HepG2 (cell line): ENCODE data around the gene POFUT1. TPM values are rescaled to one million over a fixed set of nuclear protein-coding genes. Genes with fewer than 3 reads are reported as not detected.

ENCODE experiments used
- CREB1 ChIP-seq, 2 experiments: fragments of 450-650 bp in 1 of 2; IDR thresholded peaks; 2 replicates each; pipeline ENCODE4 v1.6.1; 2016 to 2017; ENCODE audit warnings: control low read depth in 1 of 2, mild to moderate bottlenecking in 1 of 2, missing compliant biosample characterization in 1 of 2, missing genetic modification characterization in 1 of 2
- CREB3 ChIP-seq: sonication (generic); formaldehyde crosslinking; IDR thresholded peaks from 2 replicates; pipeline ENCODE4 v1.5.0; 2020; ENCODE audit warnings: missing genetic modification reagents
- HIVEP1 ChIP-seq: sonication (generic); formaldehyde crosslinking; IDR thresholded peaks from 2 replicates; pipeline ENCODE4 v1.4.0; 2020; ENCODE audit warnings: mild to moderate bottlenecking, missing genetic modification reagents
- HMGXB4 ChIP-seq, 2 experiments: sonication (generic) in 1 of 2; formaldehyde crosslinking in 1 of 2; IDR thresholded peaks; 2 replicates each; pipeline versions ENCODE4 v1.4.0 to v1.6.1; 2018 to 2020; ENCODE audit warnings: missing genetic modification reagents in 2 of 2, borderline replicate concordance in 1 of 2, low read depth in 1 of 2, mild to moderate bottlenecking in 1 of 2, missing biosample characterization in 1 of 2
- HOXA7 ChIP-seq: sonication (generic); formaldehyde crosslinking; IDR thresholded peaks from 2 replicates; pipeline ENCODE4 v1.8.1; 2022; ENCODE audit warnings: mild to moderate bottlenecking, missing genetic modification reagents, moderate library complexity
- MLXIP ChIP-seq: sonication (generic); formaldehyde crosslinking; IDR thresholded peaks from 2 replicates; pipeline ENCODE4 v1.9.0; 2021; ENCODE audit warnings: missing genetic modification reagents, borderline replicate concordance
- NR2F2 ChIP-seq: IDR thresholded peaks from 2 replicates; pipeline ENCODE4 v1.6.1; 2012; ENCODE audit warnings: low read depth, inconsistent platforms, borderline replicate concordance
- ZBTB7B ChIP-seq: sonication (generic); formaldehyde crosslinking; IDR thresholded peaks from 2 replicates; pipeline ENCODE4 v1.4.0; 2020; ENCODE audit warnings: missing genetic modification reagents
- polyA plus RNA-seq, 8 experiments: library from polyadenylated mRNA; depleted of rRNA in 3 of 8; stranded (reverse) in 7 of 8; unstranded in 1 of 8; fragments of >200 nt; fragmentation: Illumina TruSeq in 4 of 8; extraction: Trizol in 4 of 8; gene quantifications; 2 replicates each; pipeline versions ENCODE4 v1.2.1 to v1.2.3, GENCODE V29; 2011 to 2016; ENCODE audit warnings: low read depth in 4 of 8, missing spikeins in 1 of 8, mixed read lengths in 1 of 8; ENCODE audit not compliant: insufficient read depth in 1 of 8
- total RNA-seq, 5 experiments: library from RNA; depleted of rRNA; stranded (reverse); fragments of >200 nt; fragmentation: Illumina TruSeq; extraction: Trizol; gene quantifications; 2 replicates each; pipeline ENCODE4 v1.2.3, GENCODE V29; 2016; ENCODE audit warnings: low read depth in 1 of 5

The POFUT1 gene
- total and polyA plus RNA-seq, 2 of the 13 experiments (the other 11 are each of a cell fraction or from before 2014, with no cell fraction given), result 35.5 to 58.3 TPM

GRCh38 chr20:32229251-32229747 is 21.6 kb downstream of the POFUT1 start (continued):
- TF ChIP-seq ZBTB7B (CRISPR knock-in tag) (no peak), HMGXB4 (CRISPR knock-in tag; IDR thresholded peaks at IDR 0.05; ENCODE audit: borderline replicate concordance in 1 of 2, low read depth in 1 of 2) (no peak), CREB1 (IDR thresholded peaks at IDR 0.05) (no peak), CREB1 (CRISPR knock-in tag; IDR thresholded peaks at IDR 0.05) (no peak), HOXA7 (no peak), CREB3 (CRISPR knock-in tag) (no peak), NR2F2 (no peak), MLXIP (CRISPR knock-in tag) (no peak), HIVEP1 (CRISPR knock-in tag) (no peak)
